Measurements from ENCODE around the gene ZFX.

Gene ZFX

GRCh38 chrX:24202465-24203031, 53.0 kb downstream of the ZFX start:
- no peak overlapping the region for H3K9ac ChIP-seq (ENCODE audit: low read depth, low read length)
- H3K9me3 ChIP-seq (ENCODE audit: insufficient read depth, low read depth, low read length) = no peaks in the 10 kb centered on the region
- no peaks in the 10 kb centered on the region for H3K27me3 ChIP-seq (ENCODE audit: insufficient read depth, low read length)
- no peaks in the 10 kb centered on the region for H3K4me1 ChIP-seq (ENCODE audit: insufficient read depth, low read length)
- no peak overlapping the region for H3K4me3 ChIP-seq (ENCODE audit: low read length)
- peaks cover 11% of the 10 kb centered on the region for H3K36me3 ChIP-seq (ENCODE audit: insufficient read depth, low read length)
- 90% methylated on average over 6 of the region's 6 CpGs for WGBS
- H3K27ac ChIP-seq (ENCODE audit: low read depth, low read length) = no peak overlapping the region

- peaks cover 18% of the 10 kb centered on the region for H3K36me3 ChIP-seq (ENCODE audit: insufficient read depth, low read length)
- H3K27me3 ChIP-seq (ENCODE audit: insufficient read depth, low read length) = no peaks in the 10 kb centered on the region
- no peak overlapping the region for H3K27ac ChIP-seq (ENCODE audit: low read depth, low read length)
- no peaks in the 10 kb centered on the region for H3K4me1 ChIP-seq (ENCODE audit: insufficient read depth, low read length)
- no peaks in the 10 kb centered on the region for H3K9me3 ChIP-seq (ENCODE audit: insufficient read depth, low read depth, low read length)
- H3K4me3 ChIP-seq (ENCODE audit: low read length) = no peak overlapping the region
- WGBS = 96% methylated on average over 13 of the region's 13 CpGs
- H3K9ac ChIP-seq (ENCODE audit: low read depth, low read length) = no peak overlapping the region
Measured at GRCh38 chrX:24203072-24203808, 53.7 kb downstream of the ZFX start.

GRCh38 chrX:24204331-24204730, 54.8 kb downstream of the ZFX start:
- Histone ChIP-seq H3K9ac (ENCODE audit: low read depth, low read length) (no peak overlapping the region), H3K27me3 (ENCODE audit: insufficient read depth, low read length) (no peaks in the 10 kb centered on the region), H3K4me1 (ENCODE audit: insufficient read depth, low read length) (no peaks in the 10 kb centered on the region), H3K9me3 (ENCODE audit: insufficient read depth, low read depth, low read length) (no peaks in the 10 kb centered on the region), H3K27ac (ENCODE audit: low read depth, low read length) (no peak overlapping the region), H3K4me3 (ENCODE audit: low read length) (no peak overlapping the region), H3K36me3 (ENCODE audit: insufficient read depth, low read length) (peaks cover 29% of the 10 kb centered on the region)
- WGBS = 87% methylated on average over 5 of the region's 5 CpGs

GRCh38 chrX:24204958-24205357, 55.4 kb downstream of the ZFX start:
- Histone ChIP-seq H3K27me3 (ENCODE audit: insufficient read depth, low read length) (no peaks in the 10 kb centered on the region), H3K36me3 (ENCODE audit: insufficient read depth, low read length) (peaks cover 35% of the 10 kb centered on the region), H3K9ac (ENCODE audit: low read depth, low read length) (no peak overlapping the region), H3K4me1 (ENCODE audit: insufficient read depth, low read length) (no peaks in the 10 kb centered on the region), H3K4me3 (ENCODE audit: low read length) (no peak overlapping the region), H3K9me3 (ENCODE audit: insufficient read depth, low read depth, low read length) (no peaks in the 10 kb centered on the region), H3K27ac (ENCODE audit: low read depth, low read length) (no peak overlapping the region)
- WGBS = 94% methylated on average over 1 of the region's 1 CpG

- 97% methylated on average over 2 of the region's 2 CpGs for WGBS
- Histone ChIP-seq H3K27ac (ENCODE audit: low read depth, low read length) (no peak overlapping the region), H3K4me3 (ENCODE audit: low read length) (no peak overlapping the region), H3K9me3 (ENCODE audit: insufficient read depth, low read depth, low read length) (no peaks in the 10 kb centered on the region), H3K4me1 (ENCODE audit: insufficient read depth, low read length) (no peaks in the 10 kb centered on the region), H3K9ac (ENCODE audit: low read depth, low read length) (no peak overlapping the region), H3K36me3 (ENCODE audit: insufficient read depth, low read length) (peaks cover 60% of the 10 kb centered on the region), H3K27me3 (ENCODE audit: insufficient read depth, low read length) (no peaks in the 10 kb centered on the region)
Measured at GRCh38 chrX:24207826-24208225, 58.3 kb downstream of the ZFX start.

GRCh38 chrX:24208496-24209240, 59.1 kb downstream of the ZFX start:
- H3K4me3 ChIP-seq (ENCODE audit: low read length) = no peak overlapping the region
- no peak overlapping the region for H3K9ac ChIP-seq (ENCODE audit: low read depth, low read length)
- 93% methylated on average over 12 of the region's 13 CpGs for WGBS
- no peaks in the 10 kb centered on the region for H3K4me1 ChIP-seq (ENCODE audit: insufficient read depth, low read length)
- H3K36me3 ChIP-seq (ENCODE audit: insufficient read depth, low read length) = peaks cover 57% of the 10 kb centered on the region
- H3K27me3 ChIP-seq (ENCODE audit: insufficient read depth, low read length) = no peaks in the 10 kb centered on the region
- no peaks in the 10 kb centered on the region for H3K9me3 ChIP-seq (ENCODE audit: insufficient read depth, low read depth, low read length)
- H3K27ac ChIP-seq (ENCODE audit: low read depth, low read length) = no peak overlapping the region

GRCh38 chrX:24210190-24210589, 60.7 kb downstream of the ZFX start:
- 97% methylated on average over 6 of the region's 6 CpGs for WGBS
- H3K36me3 ChIP-seq (ENCODE audit: insufficient read depth, low read length) = peaks cover 57% of the 10 kb centered on the region

GRCh38 chrX:24214568-24214967, 65.0 kb downstream of the ZFX start:
- 94% methylated on average over 4 of the region's 4 CpGs for WGBS
- no peaks in the 10 kb centered on the region for H3K9me3 ChIP-seq (ENCODE audit: insufficient read depth, low read depth, low read length)
- H3K27ac ChIP-seq (ENCODE audit: low read depth, low read length) = no peak overlapping the region
- H3K36me3 ChIP-seq (ENCODE audit: insufficient read depth, low read length) = peaks cover 32% of the 10 kb centered on the region
- H3K27me3 ChIP-seq (ENCODE audit: insufficient read depth, low read length) = no peaks in the 10 kb centered on the region
- H3K9ac ChIP-seq (ENCODE audit: low read depth, low read length) = no peak overlapping the region
- no peak overlapping the region for H3K4me3 ChIP-seq (ENCODE audit: low read length)
- H3K4me1 ChIP-seq (ENCODE audit: insufficient read depth, low read length) = no peaks in the 10 kb centered on the region

More at GRCh38 chrX:24210190-24210589, 60.7 kb downstream of the ZFX start:
- Histone ChIP-seq H3K27me3 (ENCODE audit: insufficient read depth, low read length) (no peaks in the 10 kb centered on the region), H3K27ac (ENCODE audit: low read depth, low read length) (no peak overlapping the region), H3K4me1 (ENCODE audit: insufficient read depth, low read length) (no peaks in the 10 kb centered on the region), H3K4me3 (ENCODE audit: low read length) (no peak overlapping the region), H3K9ac (ENCODE audit: low read depth, low read length) (no peak overlapping the region), H3K9me3 (ENCODE audit: insufficient read depth, low read depth, low read length) (no peaks in the 10 kb centered on the region)

- Histone ChIP-seq H3K4me3 (ENCODE audit: low read length) (no peak overlapping the region), H3K4me1 (ENCODE audit: insufficient read depth, low read length) (no peaks in the 10 kb centered on the region), H3K27ac (ENCODE audit: low read depth, low read length) (no peak overlapping the region), H3K9me3 (ENCODE audit: insufficient read depth, low read depth, low read length) (no peaks in the 10 kb centered on the region), H3K9ac (ENCODE audit: low read depth, low read length) (no peak overlapping the region), H3K27me3 (ENCODE audit: insufficient read depth, low read length) (no peaks in the 10 kb centered on the region), H3K36me3 (ENCODE audit: insufficient read depth, low read length) (peaks cover 25% of the 10 kb centered on the region)
- WGBS = 76% methylated on average over 2 of the region's 2 CpGs
Measured at GRCh38 chrX:24215272-24215671, 65.7 kb downstream of the ZFX start.

GRCh38 chrX:24216037-24216436, 66.5 kb downstream of the ZFX start:
- Histone ChIP-seq H3K9me3 (ENCODE audit: insufficient read depth, low read depth, low read length) (no peaks in the 10 kb centered on the region), H3K36me3 (ENCODE audit: insufficient read depth, low read length) (peaks cover 17% of the 10 kb centered on the region), H3K4me1 (ENCODE audit: insufficient read depth, low read length) (no peaks in the 10 kb centered on the region), H3K27ac (ENCODE audit: low read depth, low read length) (no peak overlapping the region), H3K4me3 (ENCODE audit: low read length) (no peak overlapping the region), H3K9ac (ENCODE audit: low read depth, low read length) (no peak overlapping the region), H3K27me3 (ENCODE audit: insufficient read depth, low read length) (no peaks in the 10 kb centered on the region)
- 100% methylated on average over 4 of the region's 4 CpGs for WGBS

GRCh38 chrX:24216827-24217226, 67.3 kb downstream of the ZFX start:
- peaks cover 9% of the 10 kb centered on the region for H3K36me3 ChIP-seq (ENCODE audit: insufficient read depth, low read length)
- no peaks in the 10 kb centered on the region for H3K4me1 ChIP-seq (ENCODE audit: insufficient read depth, low read length)
- no peaks in the 10 kb centered on the region for H3K27me3 ChIP-seq (ENCODE audit: insufficient read depth, low read length)
- WGBS = 100% methylated on average over 1 of the region's 1 CpG
- H3K27ac ChIP-seq (ENCODE audit: low read depth, low read length) = no peak overlapping the region
- no peak overlapping the region for H3K9ac ChIP-seq (ENCODE audit: low read depth, low read length)
- H3K9me3 ChIP-seq (ENCODE audit: insufficient read depth, low read depth, low read length) = no peaks in the 10 kb centered on the region
- H3K4me3 ChIP-seq (ENCODE audit: low read length) = no peak overlapping the region

All from HUES64 (cell line).